HL-60 (cell line): ENCODE results near the gene TPBG.

ENCODE experiments used
- DNase-seq, 2 experiments: peaks; one replicate each; pipeline ENCODE4 v3.0.0-alpha.2; 2010 to 2020; ENCODE audit warnings: low read depth in 1 of 2, low spot score in 1 of 2
- H3K27ac ChIP-seq: fragments of 250-450 bp; sonication (Bioruptor Pico); replicated peaks from 2 replicates; pipeline ENCODE4 v1.5.1; 2020; ENCODE audit warnings: mild to moderate bottlenecking, moderate library complexity
- H3K27me3 ChIP-seq: fragments of 250-450 bp; sonication (Bioruptor Pico); 2 replicates; pipeline ENCODE4 v1.5.1; 2021; ENCODE audit warnings: mild to moderate bottlenecking, moderate library complexity; ENCODE audit not compliant: insufficient read depth, poor library complexity, severe bottlenecking
- H3K4me3 ChIP-seq: replicated peaks from 2 replicates; pipeline ENCODE4 v1.5.1; 2011; ENCODE audit warnings: mild to moderate bottlenecking, control low read depth, low read length; ENCODE audit not compliant: insufficient read depth
- CTCF ChIP-seq: IDR thresholded peaks from one replicate; pipeline ENCODE4 v1.5.1; 2011; ENCODE audit warnings: low read length, control low read depth, inconsistent platforms; ENCODE audit not compliant: insufficient read depth
- GABPA ChIP-seq: IDR thresholded peaks from 2 replicates; pipeline ENCODE4 v1.6.1; 2012; ENCODE audit warnings: low read depth
- POLR2AphosphoS5 ChIP-seq: IDR thresholded peaks from 2 replicates; pipeline ENCODE4 v1.6.1; 2012; ENCODE audit warnings: low read depth
- REST ChIP-seq: IDR thresholded peaks from 2 replicates; pipeline ENCODE4 v1.6.1; 2012; ENCODE audit warnings: low read depth; ENCODE audit not compliant: insufficient replicate concordance
- SPI1 ChIP-seq: IDR thresholded peaks from 2 replicates; pipeline ENCODE4 v1.6.1; 2012; ENCODE audit warnings: low read depth, mild to moderate bottlenecking, borderline replicate concordance

TPBG gene

GRCh38 chr6:82330171-82330804 lies 33.3 kb upstream of the TPBG start:
- Histone ChIP-seq H3K27me3 (no peaks in the 10 kb centered on the region), H3K27ac (no peak overlapping the region), H3K4me3 (no peak overlapping the region)
- no peak for DNase-seq
- TF ChIP-seq SPI1 (no peak), GABPA (no peak), CTCF (no peak), POLR2AphosphoS5 (no peak), REST (no peak)

GRCh38 chr6:82331031-82331773 lies 32.4 kb upstream of the TPBG start:
- TF ChIP-seq GABPA (no peak), REST (no peak)
- no peak for DNase-seq
- Histone ChIP-seq H3K27me3 (no peaks in the 10 kb centered on the region), H3K27ac (no peak overlapping the region), H3K4me3 (no peak overlapping the region)

GRCh38 chr6:82333781-82334180 lies 29.8 kb upstream of the TPBG start:
- H3K27me3 ChIP-seq = no peaks in the 10 kb centered on the region
- no peak overlapping the region for H3K27ac ChIP-seq
- no peak for DNase-seq
- no peak for TF ChIP-seq SPI1
- no peak overlapping the region for H3K4me3 ChIP-seq

- no peak for TF ChIP-seq SPI1
- TF ChIP-seq REST = no peak
- TF ChIP-seq POLR2AphosphoS5 = no peak
- TF ChIP-seq CTCF = no peak
- TF ChIP-seq GABPA = no peak
- H3K27me3 ChIP-seq = no peaks in the 10 kb centered on the region
- H3K27ac ChIP-seq = no peak overlapping the region
- no peak for DNase-seq
- H3K4me3 ChIP-seq = no peak overlapping the region
These were observed 25.8 kb upstream of the TPBG start for GRCh38 chr6:82337688-82338257.
